Ishikawa (cell line): Measurements from ENCODE around the gene FAM114A1.

ENCODE experiments used
- CEBPB ChIP-seq: IDR thresholded peaks from 2 replicates; pipeline ENCODE4 v1.6.1; 2012
- CREB1 ChIP-seq: IDR thresholded peaks from 2 replicates; pipeline ENCODE4 v1.6.1; 2012; ENCODE audit warnings: low read depth
- EGR1 ChIP-seq: IDR thresholded peaks from 2 replicates; pipeline ENCODE4 v1.6.1; 2012
- EP300 ChIP-seq: IDR thresholded peaks from 2 replicates; pipeline ENCODE4 v1.6.1; 2012; ENCODE audit warnings: borderline replicate concordance
- FOXM1 ChIP-seq: IDR thresholded peaks from 2 replicates; pipeline ENCODE4 v1.6.1; 2012; ENCODE audit warnings: low read depth, borderline replicate concordance
- NFIC ChIP-seq: IDR thresholded peaks from 2 replicates; pipeline ENCODE4 v1.6.1; 2012
- RAD21 ChIP-seq: IDR thresholded peaks from 2 replicates; pipeline ENCODE4 v1.6.1; 2012; ENCODE audit warnings: low read depth
- TAF1 ChIP-seq: IDR thresholded peaks from 2 replicates; pipeline ENCODE4 v1.6.1; 2012; ENCODE audit warnings: low read depth, mild to moderate bottlenecking
- TCF12 ChIP-seq: IDR thresholded peaks from 2 replicates; pipeline ENCODE4 v1.6.1; 2012; ENCODE audit warnings: low read depth
- TEAD4 ChIP-seq: IDR thresholded peaks from 2 replicates; pipeline ENCODE4 v1.6.1; 2012
- USF1 ChIP-seq: IDR thresholded peaks from 2 replicates; pipeline ENCODE4 v1.6.1; 2012
- YY1 ChIP-seq: IDR thresholded peaks from 2 replicates; pipeline ENCODE4 v1.6.1; 2012; ENCODE audit warnings: low read depth
- ZBTB7A ChIP-seq: IDR thresholded peaks from 2 replicates; pipeline ENCODE4 v1.6.1; 2012; ENCODE audit warnings: low read depth
- TF ChIP-seq, protein P1 (sequence below): IDR thresholded peaks from 2 replicates; pipeline ENCODE4 v1.6.1; 2012
- TF ChIP-seq, protein P2 (sequence below): IDR thresholded peaks from 2 replicates; pipeline ENCODE4 v1.6.1; 2012; ENCODE audit warnings: low read depth, mild to moderate bottlenecking

Gene FAM114A1

DNA sequence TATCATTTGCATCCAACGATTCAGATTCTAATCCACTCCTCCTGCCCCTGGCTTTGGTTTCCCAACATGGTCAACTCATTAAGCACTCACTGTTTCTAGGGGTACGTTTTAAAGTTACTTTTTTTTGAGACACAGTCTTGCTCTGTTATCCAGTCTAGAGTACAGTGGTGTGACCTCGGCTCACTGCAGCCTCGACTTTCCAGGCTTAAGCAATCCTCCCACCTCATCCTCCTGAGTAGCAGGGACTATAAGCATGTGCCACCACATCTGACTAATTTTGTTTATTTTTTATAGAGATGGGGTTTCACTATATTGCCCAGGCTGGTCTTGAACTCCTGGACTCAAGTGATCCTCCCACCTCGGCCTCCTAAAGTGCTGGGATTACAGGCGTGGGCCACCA is 115.7 kb downstream of the FAM114A1 start:
- TF ChIP-seq RAD21 (no peak), CREB1 (no peak), USF1 (no peak), ZBTB7A (no peak), CEBPB (no peak), FOXM1 (no peak), TEAD4 (no peak), YY1 (no peak), NFIC (no peak), EGR1 (no peak)
- TF ChIP-seq, protein P1, sequence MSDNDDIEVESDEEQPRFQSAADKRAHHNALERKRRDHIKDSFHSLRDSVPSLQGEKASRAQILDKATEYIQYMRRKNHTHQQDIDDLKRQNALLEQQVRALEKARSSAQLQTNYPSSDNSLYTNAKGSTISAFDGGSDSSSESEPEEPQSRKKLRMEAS, result no peak

DNA sequence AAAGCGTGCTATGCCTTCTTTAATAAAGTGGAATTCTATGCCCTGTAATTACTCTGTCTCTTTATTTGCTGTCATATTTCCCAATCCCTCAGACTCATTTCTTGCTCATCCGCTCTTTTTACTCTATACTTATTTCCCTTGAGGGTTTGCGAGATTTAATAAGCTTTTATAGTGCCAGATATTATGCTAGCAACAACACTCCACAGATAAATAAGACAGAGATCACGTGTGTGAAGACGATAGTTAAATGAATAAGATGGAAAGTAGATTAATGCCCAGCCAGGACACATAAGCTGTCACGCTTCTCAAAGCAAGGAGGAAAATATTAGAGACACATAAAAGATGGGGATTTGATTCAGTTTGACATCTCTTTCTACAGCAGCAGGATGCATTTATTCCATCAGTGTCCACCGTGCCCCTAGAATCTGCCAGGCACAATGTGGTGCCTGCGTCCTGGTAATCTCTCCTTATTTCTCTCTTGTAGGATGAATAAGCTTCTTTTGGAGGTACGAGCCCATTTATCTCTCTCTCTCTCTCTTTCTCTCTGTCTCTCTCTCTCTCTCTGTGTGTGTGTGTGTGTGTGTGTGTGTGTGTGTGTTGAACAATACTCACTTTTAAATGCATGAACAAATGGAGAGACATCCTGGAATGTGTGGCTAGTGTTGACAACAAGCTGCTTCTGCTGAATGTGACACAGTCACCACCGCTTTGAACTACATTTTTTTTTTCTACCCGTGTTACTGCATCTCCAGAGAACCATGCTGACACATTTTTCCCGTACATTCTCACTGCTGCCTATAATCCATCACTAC is 116.4 kb downstream of the FAM114A1 start:
- TF ChIP-seq CEBPB (no peak), TEAD4 (no peak), FOXM1 (no peak), USF1 (no peak), RAD21 (no peak), ZBTB7A (no peak), TAF1 (no peak), NFIC (no peak), CREB1 (no peak), EGR1 (no peak), YY1 (no peak), TCF12 (no peak), EP300 (no peak)
- TF ChIP-seq, protein P2, sequence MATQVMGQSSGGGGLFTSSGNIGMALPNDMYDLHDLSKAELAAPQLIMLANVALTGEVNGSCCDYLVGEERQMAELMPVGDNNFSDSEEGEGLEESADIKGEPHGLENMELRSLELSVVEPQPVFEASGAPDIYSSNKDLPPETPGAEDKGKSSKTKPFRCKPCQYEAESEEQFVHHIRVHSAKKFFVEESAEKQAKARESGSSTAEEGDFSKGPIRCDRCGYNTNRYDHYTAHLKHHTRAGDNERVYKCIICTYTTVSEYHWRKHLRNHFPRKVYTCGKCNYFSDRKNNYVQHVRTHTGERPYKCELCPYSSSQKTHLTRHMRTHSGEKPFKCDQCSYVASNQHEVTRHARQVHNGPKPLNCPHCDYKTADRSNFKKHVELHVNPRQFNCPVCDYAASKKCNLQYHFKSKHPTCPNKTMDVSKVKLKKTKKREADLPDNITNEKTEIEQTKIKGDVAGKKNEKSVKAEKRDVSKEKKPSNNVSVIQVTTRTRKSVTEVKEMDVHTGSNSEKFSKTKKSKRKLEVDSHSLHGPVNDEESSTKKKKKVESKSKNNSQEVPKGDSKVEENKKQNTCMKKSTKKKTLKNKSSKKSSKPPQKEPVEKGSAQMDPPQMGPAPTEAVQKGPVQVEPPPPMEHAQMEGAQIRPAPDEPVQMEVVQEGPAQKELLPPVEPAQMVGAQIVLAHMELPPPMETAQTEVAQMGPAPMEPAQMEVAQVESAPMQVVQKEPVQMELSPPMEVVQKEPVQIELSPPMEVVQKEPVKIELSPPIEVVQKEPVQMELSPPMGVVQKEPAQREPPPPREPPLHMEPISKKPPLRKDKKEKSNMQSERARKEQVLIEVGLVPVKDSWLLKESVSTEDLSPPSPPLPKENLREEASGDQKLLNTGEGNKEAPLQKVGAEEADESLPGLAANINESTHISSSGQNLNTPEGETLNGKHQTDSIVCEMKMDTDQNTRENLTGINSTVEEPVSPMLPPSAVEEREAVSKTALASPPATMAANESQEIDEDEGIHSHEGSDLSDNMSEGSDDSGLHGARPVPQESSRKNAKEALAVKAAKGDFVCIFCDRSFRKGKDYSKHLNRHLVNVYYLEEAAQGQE, result no peak
- TF ChIP-seq, protein P1, result no peak

DNA sequence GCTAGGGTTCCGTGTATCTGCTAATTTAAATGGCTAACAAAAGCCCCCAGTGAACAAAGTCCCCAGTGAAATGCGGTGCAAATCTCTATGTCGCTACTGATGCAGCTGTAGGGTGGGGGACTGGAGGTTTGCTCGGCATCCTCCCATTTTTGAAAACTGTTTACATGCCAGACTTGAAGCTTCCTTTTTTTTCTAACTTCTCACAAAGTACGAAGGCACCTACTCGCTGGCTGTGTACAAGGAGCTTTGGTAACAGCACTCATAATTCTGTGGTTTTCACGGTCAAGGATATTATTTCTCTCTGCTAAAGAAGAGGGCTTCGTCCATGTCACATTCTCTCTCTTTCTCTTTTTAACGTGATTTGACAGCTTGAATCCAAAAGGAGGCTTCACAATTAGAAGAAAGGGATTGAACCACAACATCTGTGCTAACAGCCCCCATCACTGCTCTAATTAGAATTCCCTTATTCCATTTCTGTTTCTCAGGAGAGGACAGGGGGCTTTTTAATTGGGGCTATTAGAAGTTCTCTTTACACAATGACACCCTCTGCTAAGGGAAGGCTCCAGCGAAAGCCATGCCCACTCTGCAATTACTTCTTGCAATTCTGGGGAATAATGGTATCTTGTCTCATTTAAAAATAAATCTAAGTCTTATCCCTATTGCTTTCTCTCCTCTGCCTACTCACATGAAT is 117.9 kb downstream of the FAM114A1 start:
- TF ChIP-seq ZBTB7A (no peak), EGR1 (no peak), RAD21 (no peak), TEAD4 (no peak), CREB1 (no peak), TAF1 (no peak), NFIC (no peak), USF1 (no peak), CEBPB (no peak), EP300 (no peak)
- TF ChIP-seq, protein P1, result no peak
- TF ChIP-seq, protein P2, result no peak

GRCh38 chr4:38987491-38987890 is 119.9 kb downstream of the FAM114A1 start:
- TF ChIP-seq RAD21 (no peak), TEAD4 (no peak), CEBPB (no peak), TCF12 (no peak), EGR1 (no peak), EP300 (no peak), YY1 (no peak), USF1 (no peak), ZBTB7A (no peak), NFIC (no peak), CREB1 (no peak), FOXM1 (no peak), TAF1 (no peak)
- TF ChIP-seq, protein P1, result no peak
- TF ChIP-seq, protein P2, result no peak
